HEK293 (cell line): ENCODE data around the gene BMPR2.

ENCODE experiments used
- BCL11A ChIP-seq: fragments of 450-650 bp; formaldehyde crosslinking; IDR thresholded peaks from 2 replicates; pipeline ENCODE4 v1.5.1; 2016; ENCODE audit warnings: low read depth, missing biosample characterization, missing genetic modification characterization
- CTCF ChIP-seq: fragments of 450-650 bp; formaldehyde crosslinking; IDR thresholded peaks from 2 replicates; pipeline ENCODE4 v1.5.1; 2016; ENCODE audit warnings: missing biosample characterization, missing genetic modification characterization
- FEZF1 ChIP-seq: fragments of 450-650 bp; formaldehyde crosslinking; IDR thresholded peaks from 2 replicates; pipeline ENCODE4 v1.5.1; 2016; ENCODE audit warnings: missing biosample characterization, missing genetic modification characterization
- OVOL3 ChIP-seq: fragments of 450-650 bp; formaldehyde crosslinking; IDR thresholded peaks from 2 replicates; pipeline ENCODE4 v1.5.1; 2016; ENCODE audit warnings: missing biosample characterization, missing genetic modification characterization
- PATZ1 ChIP-seq: fragments of 450-650 bp; formaldehyde crosslinking; IDR thresholded peaks from 2 replicates; pipeline ENCODE4 v1.5.1; 2016; ENCODE audit warnings: missing biosample characterization, missing genetic modification characterization
- PRDM2 ChIP-seq: fragments of 450-650 bp; formaldehyde crosslinking; IDR thresholded peaks from 2 replicates; pipeline ENCODE4 v1.5.1; 2016; ENCODE audit warnings: missing biosample characterization, missing genetic modification characterization, borderline replicate concordance
- SCRT1 ChIP-seq: fragments of 450-650 bp; formaldehyde crosslinking; IDR thresholded peaks from 2 replicates; pipeline ENCODE4 v1.5.1; 2016; ENCODE audit warnings: missing biosample characterization, missing genetic modification characterization, borderline replicate concordance
- SCRT2 ChIP-seq: fragments of 450-650 bp; formaldehyde crosslinking; IDR thresholded peaks from 2 replicates; pipeline ENCODE4 v1.5.1; 2016; ENCODE audit warnings: missing biosample characterization, missing genetic modification characterization
- SP2 ChIP-seq: fragments of 450-650 bp; formaldehyde crosslinking; IDR thresholded peaks from 2 replicates; pipeline ENCODE4 v1.5.1; 2016; ENCODE audit warnings: missing biosample characterization, missing genetic modification characterization
- TSHZ1 ChIP-seq: fragments of 450-650 bp; formaldehyde crosslinking; IDR thresholded peaks from 2 replicates; pipeline ENCODE4 v1.5.1; 2016; ENCODE audit warnings: missing biosample characterization, missing genetic modification characterization, borderline replicate concordance
- WT1 ChIP-seq: fragments of 450-650 bp; formaldehyde crosslinking; IDR thresholded peaks from 2 replicates; pipeline ENCODE4 v1.5.1; 2016; ENCODE audit warnings: missing biosample characterization, missing genetic modification characterization
- ZBTB48 ChIP-seq: fragments of 450-650 bp; formaldehyde crosslinking; IDR thresholded peaks from 2 replicates; pipeline ENCODE4 v1.5.1; 2016; ENCODE audit warnings: missing biosample characterization, missing genetic modification characterization
- ZBTB8A ChIP-seq: fragments of 450-650 bp; formaldehyde crosslinking; IDR thresholded peaks from 2 replicates; pipeline ENCODE4 v1.5.1; 2016; ENCODE audit warnings: missing biosample characterization, missing genetic modification characterization
- ZEB2 ChIP-seq: fragments of 450-650 bp; formaldehyde crosslinking; IDR thresholded peaks from 2 replicates; pipeline ENCODE4 v1.5.1; 2016; ENCODE audit warnings: missing biosample characterization, missing genetic modification characterization
- ZNF133 ChIP-seq: fragments of 450-650 bp; formaldehyde crosslinking; IDR thresholded peaks from 2 replicates; pipeline ENCODE4 v1.5.1; 2016; ENCODE audit warnings: missing biosample characterization, missing genetic modification characterization
- ZNF175 ChIP-seq: fragments of 450-650 bp; formaldehyde crosslinking; IDR thresholded peaks from 2 replicates; pipeline ENCODE4 v1.5.1; 2016; ENCODE audit warnings: missing biosample characterization, missing genetic modification characterization
- ZNF2 ChIP-seq: fragments of 450-650 bp; formaldehyde crosslinking; IDR thresholded peaks from 2 replicates; pipeline ENCODE4 v1.5.1; 2016; ENCODE audit warnings: missing biosample characterization, missing genetic modification characterization
- ZNF530 ChIP-seq: fragments of 450-650 bp; formaldehyde crosslinking; IDR thresholded peaks from 2 replicates; pipeline ENCODE4 v1.5.1; 2016; ENCODE audit warnings: low read depth, missing biosample characterization, missing genetic modification characterization
- ZNF629 ChIP-seq: fragments of 450-650 bp; formaldehyde crosslinking; IDR thresholded peaks from 2 replicates; pipeline ENCODE4 v1.5.1; 2017; ENCODE audit warnings: missing biosample characterization, missing genetic modification characterization
- ZNF692 ChIP-seq: fragments of 450-650 bp; formaldehyde crosslinking; IDR thresholded peaks from 2 replicates; pipeline ENCODE4 v1.5.1; 2016; ENCODE audit warnings: missing biosample characterization, missing genetic modification characterization
- ZNF76 ChIP-seq: fragments of 450-650 bp; formaldehyde crosslinking; IDR thresholded peaks from 2 replicates; pipeline ENCODE4; 2016; ENCODE audit warnings: low read depth, missing biosample characterization, missing genetic modification characterization, borderline replicate concordance
- ZSCAN18 ChIP-seq: fragments of 450-650 bp; formaldehyde crosslinking; IDR thresholded peaks from 2 replicates; pipeline ENCODE4 v1.5.1; 2016; ENCODE audit warnings: missing biosample characterization, missing genetic modification characterization
- ZSCAN23 ChIP-seq: fragments of 450-650 bp; formaldehyde crosslinking; IDR thresholded peaks from 2 replicates; pipeline ENCODE4 v1.5.1; 2016; ENCODE audit warnings: missing biosample characterization, missing genetic modification characterization

BMPR2 gene

GRCh38 chr2:202375609-202376408 is at the start of gene BMPR2 (continued):
- TF ChIP-seq PATZ1 (tag by site-specific recombination) (peak; percentile 14; the same call in 1 of the 2 replicates), ZNF76 (tag by site-specific recombination) (no peak), ZNF2 (no peak), TSHZ1 (tag by site-specific recombination) (no peak), BCL11A (tag by site-specific recombination) (0 out of 2 replicates have a peak, but pooled peaks have one; percentile 4), SCRT2 (tag by site-specific recombination) (no peak), WT1 (0 out of 2 replicates have a peak, but pooled peaks have one; percentile 13), ZBTB48 (tag by site-specific recombination) (no peak), ZEB2 (peak; percentile 86), ZNF692 (peak; percentile 78), PRDM2 (tag by site-specific recombination) (no peak), SCRT1 (tag by site-specific recombination) (no peak), ZSCAN18 (tag by site-specific recombination) (no peak), ZNF175 (tag by site-specific recombination) (no peak), ZSCAN23 (tag by site-specific recombination) (no peak), OVOL3 (tag by site-specific recombination) (no peak), ZNF133 (tag by site-specific recombination) (no peak), ZNF530 (tag by site-specific recombination) (no peak), SP2 (tag by site-specific recombination) (peak; percentile 50), ZBTB8A (tag by site-specific recombination) (peak; percentile 78), FEZF1 (tag by site-specific recombination) (no peak; the same call in 1 of the 2 replicates), ZNF629 (tag by site-specific recombination) (peak; percentile 22; the same call in 1 of the 2 replicates), CTCF (tag by site-specific recombination) (no peak)
